GM19395 (cell line): ENCODE results near the gene CLIC5.

Experiments used
- ATAC-seq: cut with Tn5 transposase; IDR thresholded peaks from one replicate; pipeline ENCODE4 v1.9.1; 2021; ENCODE audit warnings: mild to moderate bottlenecking, moderate library complexity; ENCODE audit not compliant: unreplicated experiment

The CLIC5 gene

DNA sequence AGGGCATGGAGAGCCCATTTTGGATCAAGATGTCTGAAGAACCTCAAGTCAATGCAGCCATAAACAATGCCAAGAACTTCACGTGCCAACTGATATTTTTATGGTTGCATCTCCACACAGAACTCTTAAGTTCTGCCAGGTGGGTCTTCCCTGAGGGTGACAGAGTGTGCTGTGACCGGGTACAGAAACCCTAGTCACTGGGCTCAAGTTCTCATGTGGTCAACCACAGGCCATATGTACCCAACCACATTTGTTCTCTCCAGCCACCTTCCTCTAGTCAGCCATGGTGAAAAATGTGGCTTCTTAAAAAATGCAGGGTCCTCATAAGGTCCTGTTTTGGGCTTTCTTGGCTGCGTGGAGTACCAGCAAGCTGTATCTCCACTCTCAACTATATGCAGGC is 48.9 kb downstream of the CLIC5 start:
- no peak for ATAC-seq

GRCh38 chr6:45966340-45966739 is 49.3 kb downstream of the CLIC5 start:
- ATAC-seq, result no peak

DNA sequence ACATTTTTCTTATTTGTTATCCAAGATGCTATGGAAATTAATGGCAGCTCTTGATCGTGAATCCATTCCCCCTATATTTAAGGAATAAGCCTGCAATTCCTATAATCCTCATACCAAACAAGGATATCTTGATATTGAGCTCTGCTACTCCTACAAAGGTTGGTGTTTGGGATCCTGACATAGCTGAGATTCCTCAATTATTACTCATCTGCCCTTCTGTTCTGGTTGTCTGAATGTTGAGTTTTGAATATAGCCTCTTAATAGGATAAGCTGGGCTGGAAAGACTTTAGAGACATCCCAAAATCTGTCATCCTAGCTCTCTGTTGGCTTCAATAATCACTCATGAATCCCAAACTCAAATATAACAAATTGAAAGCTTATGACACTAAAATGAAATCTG is 49.9 kb downstream of the CLIC5 start:
- ATAC-seq, result no peak

- ATAC-seq, result no peak
Measured at GRCh38 chr6:45965007-45965406, 50.7 kb downstream of the CLIC5 start.

DNA sequence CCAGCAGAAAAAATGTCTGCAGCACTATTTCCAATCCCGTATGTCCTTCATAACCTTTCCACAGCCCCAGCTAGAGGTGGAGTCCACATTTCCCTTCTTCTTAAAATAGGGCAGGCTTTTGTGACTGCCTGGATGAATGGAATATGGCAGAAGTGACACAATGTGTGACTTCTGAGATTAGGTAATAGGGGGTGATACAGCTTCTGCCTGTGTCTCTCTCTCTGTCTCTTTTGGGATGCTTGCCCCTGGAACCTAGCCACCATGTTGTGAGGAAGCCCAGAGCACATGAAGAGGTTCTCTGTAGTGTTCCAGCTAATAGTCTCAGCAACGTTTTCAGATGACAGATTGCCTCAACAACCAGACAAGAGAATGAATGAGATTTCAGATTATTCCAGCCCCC is 51.4 kb downstream of the CLIC5 start:
- no peak for ATAC-seq

DNA sequence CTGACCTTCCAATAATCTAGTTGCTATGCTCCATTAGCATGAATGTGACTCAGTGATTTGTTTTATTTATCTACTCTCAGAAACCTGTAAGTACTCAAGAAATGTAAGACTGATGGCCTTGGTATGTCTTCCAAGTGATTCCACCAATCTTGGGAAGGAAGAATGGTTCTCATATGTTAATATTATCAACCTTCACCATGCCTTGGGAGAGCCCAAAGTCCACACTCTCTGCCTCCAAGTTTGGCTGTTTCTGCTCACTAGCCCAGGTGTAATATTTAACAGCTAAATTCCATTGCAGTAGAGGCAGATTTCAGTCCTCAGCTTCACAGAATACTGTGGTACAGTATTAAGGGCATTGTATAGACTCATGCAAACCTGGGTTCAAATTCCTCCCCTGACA is 51.8 kb downstream of the CLIC5 start:
- ATAC-seq, result no peak

- ATAC-seq, result no peak
Measured at GRCh38 chr6:45961125-45961524, 54.5 kb downstream of the CLIC5 start.

DNA sequence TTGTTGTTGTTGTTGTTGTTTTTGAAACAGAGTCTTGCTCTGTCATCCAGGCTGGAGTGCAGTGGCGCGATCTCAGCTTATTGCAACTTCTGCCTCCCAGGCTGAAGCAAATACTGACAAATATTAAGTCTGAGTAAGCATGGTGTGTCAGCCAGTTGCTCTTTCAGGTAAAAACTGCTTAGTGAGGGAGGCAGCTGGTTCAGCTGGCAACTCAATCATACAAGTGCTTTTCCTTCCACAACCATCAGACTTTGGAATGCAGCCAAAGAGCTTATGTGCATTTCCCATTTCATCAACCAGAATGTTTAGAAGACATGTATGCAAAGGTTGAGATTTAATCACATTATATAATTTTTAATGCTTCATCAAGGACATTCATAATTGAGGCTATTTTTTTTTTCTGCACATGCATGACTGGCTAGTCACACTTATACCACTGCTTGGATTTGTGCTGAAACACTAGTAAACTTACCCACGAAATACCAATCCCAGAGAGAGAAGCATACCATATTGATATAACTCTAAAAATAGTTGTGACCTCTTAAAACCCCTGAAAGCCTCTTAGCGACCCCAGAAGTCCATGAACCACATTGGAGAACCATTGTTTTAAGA is 56.0 kb downstream of the CLIC5 start:
- no peak for ATAC-seq

- ATAC-seq, result no peak
Measured at GRCh38 chr6:45956663-45957062, 59.0 kb downstream of the CLIC5 start.

GRCh38 chr6:45956176-45956575 is 59.5 kb downstream of the CLIC5 start:
- ATAC-seq, result no peak

GRCh38 chr6:45955597-45955996 is 60.1 kb downstream of the CLIC5 start:
- no peak for ATAC-seq

GRCh38 chr6:45952546-45952945 is 63.1 kb downstream of the CLIC5 start:
- no peak for ATAC-seq

- ATAC-seq, result no peak
Measured at GRCh38 chr6:45952168-45952529, 63.5 kb downstream of the CLIC5 start.

- no peak for ATAC-seq
Measured at GRCh38 chr6:45951321-45952167, 64.1 kb downstream of the CLIC5 start.

- ATAC-seq, result no peak
Measured at GRCh38 chr6:45949256-45949655, 66.4 kb downstream of the CLIC5 start.

DNA sequence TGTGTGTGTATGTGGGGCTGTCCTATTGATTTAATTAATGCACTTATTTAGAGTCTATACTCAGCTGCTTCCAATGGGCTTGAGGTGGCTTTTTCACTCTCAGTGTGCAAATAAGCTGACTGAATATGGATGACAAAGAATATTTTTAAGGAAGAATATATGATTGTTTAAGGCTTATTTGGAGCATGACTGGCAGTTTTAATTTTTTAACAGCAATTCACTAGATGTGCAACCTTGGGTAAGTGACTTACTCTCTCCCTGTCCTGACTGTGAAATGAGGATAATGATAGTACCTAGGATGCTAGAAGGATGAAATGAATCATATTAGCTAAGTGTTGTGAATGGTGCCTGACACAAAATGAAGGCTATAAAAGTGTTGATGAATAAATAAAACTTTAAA is 67.9 kb downstream of the CLIC5 start:
- no peak for ATAC-seq

- no peak for ATAC-seq
Measured at GRCh38 chr6:45946887-45947286, 68.8 kb downstream of the CLIC5 start.

DNA sequence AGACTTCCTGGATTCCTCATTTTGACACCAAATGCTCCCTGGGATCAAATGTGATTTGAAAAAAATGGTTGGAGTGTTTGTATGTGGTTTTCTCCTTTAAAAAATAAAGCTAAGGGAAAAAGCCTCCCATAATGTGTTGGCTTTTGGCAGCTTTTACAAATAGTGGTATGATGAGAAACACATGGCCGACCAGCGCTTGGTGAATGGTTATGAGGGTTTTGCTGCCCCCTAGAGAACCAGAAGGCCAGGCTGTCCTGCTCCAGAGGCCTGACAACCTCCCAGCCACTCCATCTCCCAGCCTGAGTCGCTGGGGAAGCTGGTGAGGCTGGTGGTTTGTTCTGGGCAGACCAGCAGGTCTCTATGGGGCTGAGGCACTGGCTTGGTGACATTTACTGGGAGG is 69.3 kb downstream of the CLIC5 start:
- ATAC-seq, result no peak

DNA sequence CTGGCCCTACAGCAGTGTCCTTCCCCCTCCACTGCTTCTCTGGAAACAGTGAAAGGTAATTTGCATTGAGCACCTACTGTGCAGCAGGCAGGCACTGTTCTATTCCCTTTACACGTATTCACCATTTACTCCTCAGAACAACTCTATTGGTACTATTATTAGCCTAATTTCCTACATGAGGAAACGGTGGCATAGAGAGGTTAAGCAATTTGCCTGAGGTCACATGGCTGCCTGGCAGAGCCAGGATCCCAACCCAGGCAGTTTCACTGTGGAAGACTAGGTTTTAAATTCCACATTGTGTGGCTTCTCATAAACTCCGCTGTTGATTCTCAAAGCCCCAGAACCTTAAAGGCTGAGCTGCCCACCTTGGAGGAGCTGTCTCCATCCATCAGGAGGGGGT is 72.7 kb downstream of the CLIC5 start:
- ATAC-seq, result no peak

- no peak for ATAC-seq
Measured at GRCh38 chr6:45933855-45934254, 81.8 kb downstream of the CLIC5 start.

- ATAC-seq, result no peak
Measured at GRCh38 chr6:45931232-45931631, 84.4 kb downstream of the CLIC5 start.

DNA sequence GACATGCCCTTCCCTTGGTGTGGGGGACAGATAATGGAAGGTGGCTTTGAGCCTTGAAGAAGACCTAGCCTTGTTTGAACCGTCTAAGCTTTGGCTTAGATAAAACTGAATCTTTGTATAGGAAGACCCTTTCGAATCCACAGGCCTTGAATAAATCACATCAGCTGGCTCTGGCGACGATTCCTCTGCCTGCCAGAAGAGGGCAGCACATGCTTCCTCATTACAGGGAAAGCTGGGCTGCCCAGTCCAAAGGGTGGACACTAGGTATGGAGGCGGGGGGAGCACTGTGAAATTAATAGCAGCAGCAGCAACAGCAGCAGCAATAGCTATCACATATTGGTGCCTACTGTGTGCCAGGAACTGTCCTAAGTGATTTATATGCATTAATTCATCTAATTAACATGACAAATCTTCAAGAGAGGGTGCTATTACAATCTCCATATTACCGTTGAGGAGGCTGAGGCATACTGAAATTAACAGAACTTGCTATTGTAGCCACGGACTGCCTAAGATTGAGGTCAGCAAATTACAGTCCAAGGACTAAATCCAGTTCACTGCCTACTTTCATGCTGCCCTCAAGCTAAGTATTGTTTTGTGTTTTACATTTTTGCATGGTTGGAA is 85.1 kb downstream of the CLIC5 start:
- no peak for ATAC-seq
